A549 (cell line): Measurements from ENCODE around the gene PROCR.

Source experiments
- CTCF ChIP-seq: fragments of >200 bp; sonication (Bioruptor Twin); formaldehyde crosslinking; IDR thresholded peaks from 3 replicates; pipeline ENCODE4 v1.5.1; 2016
- MAZ ChIP-seq: fragments of 150-350 bp; IDR thresholded peaks from 2 replicates; pipeline ENCODE4 v1.6.1; 2014; ENCODE audit warnings: antibody characterized with exemption, low read depth, low read length, borderline replicate concordance
- POLR2A ChIP-seq: IDR thresholded peaks from 2 replicates; pipeline ENCODE4 v1.6.1; 2012; ENCODE audit warnings: mild to moderate bottlenecking, low read length

DNA sequence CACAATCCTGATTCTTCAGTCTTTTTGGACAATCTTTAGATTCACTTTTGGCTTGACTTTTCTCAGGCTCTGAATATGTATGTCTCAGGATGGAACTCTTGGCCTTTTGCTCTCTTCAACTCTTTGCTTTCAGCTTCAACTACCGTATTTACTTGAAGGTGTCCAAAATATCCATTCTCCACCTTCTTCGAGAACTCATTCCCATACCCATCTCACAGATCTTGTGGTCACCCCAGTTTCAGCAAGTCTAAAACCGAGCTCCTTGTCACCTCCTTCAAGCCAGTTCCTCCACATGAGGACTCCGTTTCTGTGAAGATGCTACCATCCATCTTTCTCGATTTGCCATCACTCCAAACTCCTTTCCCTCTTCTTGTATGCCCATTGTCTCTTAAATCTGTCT lies 52.7 kb downstream of the PROCR start:
- TF ChIP-seq CTCF (no peak), POLR2A (no peak), MAZ (no peak)
